ENCODE results near the gene DMBX1. TPM values are rescaled to one million over a fixed set of nuclear protein-coding genes. Genes with fewer than 3 reads are reported as not detected.

The DMBX1 gene
- total RNA-seq, 1 experiment from 2014 or later: not detected

GRCh38 chr1:46458846-46459245, 30.8 kb upstream of the DMBX1 start:
- Mint-ChIP-seq H3K36me3 (ENCODE audit: insufficient read depth, unreplicated experiment) (no peaks in the 10 kb centered on the region), H3K9me3 (ENCODE audit: unreplicated experiment) (no peaks in the 10 kb centered on the region), H3K27ac (ENCODE audit: low read depth, unreplicated experiment) (no peak overlapping the region), H3K27me3 (ENCODE audit: insufficient read depth, unreplicated experiment) (peaks cover 48% of the 10 kb centered on the region), H3K4me3 (ENCODE audit: unreplicated experiment) (no peak overlapping the region), H3K4me1 (ENCODE audit: insufficient read depth, unreplicated experiment) (peaks cover 9% of the 10 kb centered on the region)
- ChIA-PET CTCF (interaction anchor here (0.5 to 7.0 kb wide), 5 partner anchors 12 to 146 kb away, joined by 4 to 41 read pairs (median 4); no protein-coding TSS in a partner anchor), POLR2A (no interaction called here)
- no peak for TF ChIP-seq CTCF (IDR thresholded peaks at IDR 0.05; ENCODE audit: unreplicated experiment)
- intact Hi-C loops (cut with micrococcal nuclease): no loop called here
- DNase-seq (ENCODE audit: unreplicated experiment): no peak
- no TSS peak for BruUV-seq (replicated peaks)

GRCh38 chr1:46459315-46459714, 30.3 kb upstream of the DMBX1 start:
- no TSS peak for BruUV-seq (replicated peaks)
- intact Hi-C loops (cut with micrococcal nuclease): no loop called here
- Mint-ChIP-seq H3K36me3 (ENCODE audit: insufficient read depth, unreplicated experiment) (no peaks in the 10 kb centered on the region), H3K9me3 (ENCODE audit: unreplicated experiment) (no peaks in the 10 kb centered on the region), H3K4me3 (ENCODE audit: unreplicated experiment) (no peak overlapping the region), H3K27ac (ENCODE audit: low read depth, unreplicated experiment) (no peak overlapping the region), H3K27me3 (ENCODE audit: insufficient read depth, unreplicated experiment) (peaks cover 43% of the 10 kb centered on the region), H3K4me1 (ENCODE audit: insufficient read depth, unreplicated experiment) (peaks cover 9% of the 10 kb centered on the region)
- no peak for TF ChIP-seq CTCF (IDR thresholded peaks at IDR 0.05; ENCODE audit: unreplicated experiment)
- CTCF ChIA-PET: interaction anchor here (0.6 to 7.0 kb wide), 4 partner anchors 13 to 69 kb away, joined by 3 to 41 read pairs (median 4); no protein-coding TSS in a partner anchor
- POLR2A ChIA-PET: no interaction called here
- DNase-seq (ENCODE audit: unreplicated experiment): no peak

- intact Hi-C loops (cut with micrococcal nuclease): no loop called here
- ChIA-PET POLR2A (no interaction called here), CTCF (interaction anchor here (1.5 to 7.0 kb wide), 2 partner anchors 12 to 15 kb away, joined by 3 to 41 read pairs; no protein-coding TSS in a partner anchor)
- Mint-ChIP-seq H3K27me3 (ENCODE audit: insufficient read depth, unreplicated experiment) (peaks cover 35% of the 10 kb centered on the region), H3K4me1 (ENCODE audit: insufficient read depth, unreplicated experiment) (peaks cover 9% of the 10 kb centered on the region), H3K27ac (ENCODE audit: low read depth, unreplicated experiment) (no peak overlapping the region), H3K4me3 (ENCODE audit: unreplicated experiment) (no peak overlapping the region), H3K9me3 (ENCODE audit: unreplicated experiment) (no peaks in the 10 kb centered on the region), H3K36me3 (ENCODE audit: insufficient read depth, unreplicated experiment) (no peaks in the 10 kb centered on the region)
- BruUV-seq (replicated peaks): no TSS peak
- TF ChIP-seq CTCF (IDR thresholded peaks at IDR 0.05; ENCODE audit: unreplicated experiment): no peak
- no peak for DNase-seq (ENCODE audit: unreplicated experiment)
Measured at GRCh38 chr1:46461017-46461808, 28.4 kb upstream of the DMBX1 start.

GRCh38 chr1:46461809-46462448, 27.7 kb upstream of the DMBX1 start:
- no TSS peak for BruUV-seq (replicated peaks)
- POLR2A ChIA-PET: no interaction called here
- intact Hi-C loops (cut with micrococcal nuclease): no loop called here
- H3K36me3 Mint-ChIP-seq (ENCODE audit: insufficient read depth, unreplicated experiment): no peaks in the 10 kb centered on the region
- H3K9me3 Mint-ChIP-seq (ENCODE audit: unreplicated experiment): no peaks in the 10 kb centered on the region
- no peak for DNase-seq (ENCODE audit: unreplicated experiment)
- H3K27ac Mint-ChIP-seq (ENCODE audit: low read depth, unreplicated experiment): no peak overlapping the region
- H3K4me3 Mint-ChIP-seq (ENCODE audit: unreplicated experiment): no peak overlapping the region
- TF ChIP-seq CTCF (IDR thresholded peaks at IDR 0.05; ENCODE audit: unreplicated experiment): no peak
- peaks cover 9% of the 10 kb centered on the region for H3K4me1 Mint-ChIP-seq (ENCODE audit: insufficient read depth, unreplicated experiment)
- CTCF ChIA-PET: interaction anchor here (1.5 to 7.0 kb wide), 2 partner anchors 13 to 16 kb away, joined by 3 to 41 read pairs; no protein-coding TSS in a partner anchor
- H3K27me3 Mint-ChIP-seq (ENCODE audit: insufficient read depth, unreplicated experiment): peaks cover 35% of the 10 kb centered on the region

Measured in MCF 10A (cell line).